Astrocyte (in vitro differentiated cells and primary cell): ENCODE data around the gene UGDH. TPM values are rescaled to one million over a fixed set of nuclear protein-coding genes. Genes with fewer than 3 reads are reported as not detected.
A peak's percentile ranks its signal among the peaks of the same experiment; 100 is the strongest.

ENCODE experiments used
- DNase-seq: peaks from one replicate; pipeline ENCODE4 v3.0.0-alpha.2; 2010; ENCODE audit warnings: low read depth
- FAIRE-seq: peaks from 2 replicates; lab custom pipeline; 2011; peaks lifted over from hg19 to GRCh38; lab: Jason Lieb, UNC
- H2AFZ ChIP-seq: 2 replicates; pipeline ENCODE4 v1.6.0; 2012; ENCODE audit warnings: low read depth, low read length, inconsistent platforms
- H3K27ac ChIP-seq: 2 replicates; pipeline ENCODE4 v1.5.1; 2011; ENCODE audit warnings: low read depth, low read length, inconsistent platforms
- H3K27me3 ChIP-seq: 2 replicates; pipeline ENCODE4 v1.6.0; 2011; ENCODE audit warnings: low read length, inconsistent platforms; ENCODE audit not compliant: insufficient read depth
- H3K36me3 ChIP-seq: 2 replicates; pipeline ENCODE4 v1.5.1; 2011; ENCODE audit warnings: low read length, inconsistent platforms; ENCODE audit not compliant: insufficient read depth
- H3K4me1 ChIP-seq: 2 replicates; pipeline ENCODE4 v1.5.1; 2011; ENCODE audit warnings: low read length, inconsistent platforms; ENCODE audit not compliant: insufficient read depth
- H3K4me2 ChIP-seq: 2 replicates; pipeline ENCODE4 v1.6.0; 2012; ENCODE audit warnings: low read length, inconsistent platforms
- H3K4me3 ChIP-seq: 2 replicates; pipeline ENCODE4 v1.5.1; 2011; ENCODE audit warnings: low read depth, mild to moderate bottlenecking, low read length, inconsistent platforms; ENCODE audit not compliant: insufficient read depth
- H3K79me2 ChIP-seq: 2 replicates; pipeline ENCODE4 v1.6.0; 2012; ENCODE audit warnings: mild to moderate bottlenecking, low read length, inconsistent platforms; ENCODE audit not compliant: insufficient read depth
- H3K9ac ChIP-seq: 2 replicates; pipeline ENCODE4 v1.6.0; 2012; ENCODE audit warnings: mild to moderate bottlenecking, low read length, inconsistent platforms
- H3K9me3 ChIP-seq: 2 replicates; pipeline ENCODE4 v1.5.1; 2012; ENCODE audit warnings: low read depth, mild to moderate bottlenecking, low read length, inconsistent platforms; ENCODE audit not compliant: insufficient read depth
- H4K20me1 ChIP-seq: 2 replicates; pipeline ENCODE4 v1.6.0; 2012; ENCODE audit warnings: low read length, inconsistent platforms; ENCODE audit not compliant: insufficient read depth
- H3K27ac Mint-ChIP-seq: one replicate; pipeline ENCODE4 v1.8.0; 2021; ENCODE audit warnings: mild to moderate bottlenecking, mixed read lengths; ENCODE audit not compliant: unreplicated experiment
- H3K27me3 Mint-ChIP-seq: one replicate; pipeline ENCODE4 v1.8.0; 2021; ENCODE audit warnings: low read depth, mixed read lengths; ENCODE audit not compliant: unreplicated experiment
- H3K36me3 Mint-ChIP-seq: one replicate; pipeline ENCODE4 v1.8.0; 2021; ENCODE audit warnings: low read depth, mixed read lengths; ENCODE audit not compliant: unreplicated experiment
- H3K4me1 Mint-ChIP-seq: one replicate; pipeline ENCODE4 v1.8.0; 2021; ENCODE audit warnings: low read depth, mixed read lengths; ENCODE audit not compliant: unreplicated experiment
- H3K4me3 Mint-ChIP-seq: one replicate; pipeline ENCODE4 v1.8.0; 2021; ENCODE audit warnings: mild to moderate bottlenecking, moderate library complexity, mixed read lengths; ENCODE audit not compliant: unreplicated experiment
- H3K9me3 Mint-ChIP-seq: one replicate; pipeline ENCODE4 v1.8.0; 2021; ENCODE audit warnings: mild to moderate bottlenecking, mixed read lengths; ENCODE audit not compliant: unreplicated experiment
- EZH2 ChIP-seq: IDR thresholded peaks from 2 replicates; pipeline ENCODE4 v1.6.1; 2012; ENCODE audit warnings: mild to moderate bottlenecking, low read length, inconsistent platforms; ENCODE audit not compliant: insufficient read depth
- total RNA-seq: library from RNA; stranded (reverse); gene quantifications from 2 replicates; pipeline ENCODE4 v1.2.1, GENCODE V29; 2021
- TF ChIP-seq, protein P1 (sequence below): IDR thresholded peaks from 2 replicates; pipeline ENCODE4 v1.5.1; 2011; ENCODE audit warnings: low read depth, mild to moderate bottlenecking, inconsistent platforms, low read length, moderate library complexity; ENCODE audit not compliant: insufficient read depth

UGDH gene
- total RNA-seq, 1 donor from 2014 or later: 114 TPM

DNA sequence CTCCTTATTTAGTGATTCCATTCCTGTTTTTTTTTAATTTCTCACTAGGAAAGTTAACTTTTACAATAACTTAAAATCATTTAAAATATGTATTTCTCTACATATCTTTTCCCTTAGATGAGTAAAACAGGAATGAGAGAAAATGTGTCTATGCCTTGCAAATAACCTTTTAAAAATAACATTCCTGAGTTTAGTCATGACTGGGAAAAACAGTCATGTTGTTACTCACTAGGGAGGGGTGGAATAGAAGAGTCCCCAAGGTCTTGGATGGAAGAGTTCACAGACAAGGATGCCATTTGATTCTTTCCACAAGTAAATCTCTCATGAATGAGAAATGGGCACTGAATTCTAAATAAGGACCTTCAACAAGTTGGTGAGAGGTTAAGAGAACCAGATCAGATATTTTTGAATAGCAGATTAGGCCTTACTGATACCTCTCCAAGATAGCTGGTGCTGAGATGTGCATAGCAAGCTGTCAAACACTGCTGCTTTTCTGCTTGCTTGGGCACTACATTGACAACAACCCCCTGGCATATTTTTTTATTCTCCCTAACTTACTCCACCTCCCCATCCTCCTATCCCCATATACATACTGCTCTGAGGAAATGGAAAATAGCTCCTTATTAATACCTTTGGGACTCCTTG lies 25.1 kb downstream of the UGDH start:
- H3K4me3 ChIP-seq: no peak overlapping the region
- TF ChIP-seq, protein P1, sequence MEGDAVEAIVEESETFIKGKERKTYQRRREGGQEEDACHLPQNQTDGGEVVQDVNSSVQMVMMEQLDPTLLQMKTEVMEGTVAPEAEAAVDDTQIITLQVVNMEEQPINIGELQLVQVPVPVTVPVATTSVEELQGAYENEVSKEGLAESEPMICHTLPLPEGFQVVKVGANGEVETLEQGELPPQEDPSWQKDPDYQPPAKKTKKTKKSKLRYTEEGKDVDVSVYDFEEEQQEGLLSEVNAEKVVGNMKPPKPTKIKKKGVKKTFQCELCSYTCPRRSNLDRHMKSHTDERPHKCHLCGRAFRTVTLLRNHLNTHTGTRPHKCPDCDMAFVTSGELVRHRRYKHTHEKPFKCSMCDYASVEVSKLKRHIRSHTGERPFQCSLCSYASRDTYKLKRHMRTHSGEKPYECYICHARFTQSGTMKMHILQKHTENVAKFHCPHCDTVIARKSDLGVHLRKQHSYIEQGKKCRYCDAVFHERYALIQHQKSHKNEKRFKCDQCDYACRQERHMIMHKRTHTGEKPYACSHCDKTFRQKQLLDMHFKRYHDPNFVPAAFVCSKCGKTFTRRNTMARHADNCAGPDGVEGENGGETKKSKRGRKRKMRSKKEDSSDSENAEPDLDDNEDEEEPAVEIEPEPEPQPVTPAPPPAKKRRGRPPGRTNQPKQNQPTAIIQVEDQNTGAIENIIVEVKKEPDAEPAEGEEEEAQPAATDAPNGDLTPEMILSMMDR: no peak
- TF ChIP-seq EZH2: no peak
- peaks cover 1% of the 10 kb centered on the region for H3K9me3 Mint-ChIP-seq
- H3K4me2 ChIP-seq: peak overlapping the region; percentile 51
- peaks cover 64% of the 10 kb centered on the region for H3K36me3 ChIP-seq
- H3K79me2 ChIP-seq: no peaks in the 10 kb centered on the region
- no peak overlapping the region for H2AFZ ChIP-seq
- peak overlapping the region; percentile 87 for H3K27ac ChIP-seq
- H3K27me3 Mint-ChIP-seq: no peaks in the 10 kb centered on the region
- H3K27ac Mint-ChIP-seq: peak overlapping the region; percentile 45
- H3K9ac ChIP-seq: peak overlapping the region; percentile 66
- H3K9me3 ChIP-seq: no peaks in the 10 kb centered on the region
- no peaks in the 10 kb centered on the region for H3K27me3 ChIP-seq
- no peak overlapping the region for H3K4me3 Mint-ChIP-seq
- peaks cover 5% of the 10 kb centered on the region for H4K20me1 ChIP-seq
- peaks cover 15% of the 10 kb centered on the region for H3K4me1 ChIP-seq
- H3K36me3 Mint-ChIP-seq: peaks cover 19% of the 10 kb centered on the region
- peaks cover 5% of the 10 kb centered on the region for H3K4me1 Mint-ChIP-seq
- FAIRE-seq (peak; percentile 84), DNase-seq (peak; percentile 81)

DNA sequence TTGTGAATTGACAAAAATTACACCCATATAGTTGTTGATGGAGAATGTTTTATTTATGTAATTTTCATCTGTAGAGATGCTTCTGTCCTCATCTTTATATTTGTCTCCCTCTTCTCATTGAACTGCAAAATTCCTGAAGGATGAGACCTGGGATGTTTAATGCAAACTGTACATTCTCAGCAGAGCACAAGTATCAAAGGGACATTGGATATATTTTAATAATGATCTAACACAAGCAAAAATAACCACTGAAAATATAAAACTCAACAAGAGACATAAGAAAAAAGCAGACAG lies 28.6 kb downstream of the UGDH start:
- Mint-ChIP-seq H3K27me3 (no peaks in the 10 kb centered on the region), H3K27ac (peak overlapping the region; percentile 36), H3K9me3 (peaks cover 1% of the 10 kb centered on the region), H3K4me1 (peaks cover 5% of the 10 kb centered on the region), H3K4me3 (no peak overlapping the region), H3K36me3 (peaks cover 13% of the 10 kb centered on the region)
- Histone ChIP-seq H3K27me3 (no peaks in the 10 kb centered on the region), H2AFZ (no peak overlapping the region), H3K27ac (no peak overlapping the region), H3K4me3 (no peak overlapping the region), H3K79me2 (no peaks in the 10 kb centered on the region), H3K9ac (no peak overlapping the region), H3K9me3 (no peaks in the 10 kb centered on the region), H4K20me1 (no peaks in the 10 kb centered on the region), H3K4me1 (peaks cover 20% of the 10 kb centered on the region), H3K4me2 (no peak overlapping the region), H3K36me3 (peaks cover 35% of the 10 kb centered on the region)
- FAIRE-seq (no peak), DNase-seq (no peak)
- TF ChIP-seq EZH2: no peak
- TF ChIP-seq, protein P1: no peak
